T-cell (primary cell): ENCODE data around the gene CACNB1. TPM values are rescaled to one million over a fixed set of nuclear protein-coding genes. Genes with fewer than 3 reads are reported as not detected.

Experiments
- ATAC-seq, 4 experiments: fragments of 200-7000 bp in 3 of 4; fragments of 150-1000 bp in 1 of 4; cut with Tn5 transposase; replicated peaks in 1 of 4; 1 replicate in 3 of 4; 2 replicates in 1 of 4; pipeline ENCODE4 v1.10.0; 2021; ENCODE audit warnings: moderate library complexity in 3 of 4, mild to moderate bottlenecking in 2 of 4, moderate number of reproducible peaks in 1 of 4
- CTCF ChIA-PET, 2 donors: fragments of 300-600 bp; sonication (Branson Sonifier 250); formaldehyde crosslinking; loops; one replicate each; lab custom pipeline; 2022; ENCODE audit warnings: antibody characterized with exemption in 2 of 2; lab: Charles Lee
- POLR2A ChIA-PET, 2 donors: fragments of 300-600 bp; sonication (Branson Sonifier 250); formaldehyde crosslinking; loops; one replicate each; lab custom pipeline; 2022; ENCODE audit warnings: antibody characterized with exemption in 2 of 2; lab: Charles Lee
- DNase-seq, 35 experiments: peaks; one replicate each; pipeline versions ENCODE4 v3.0.0 to v3.0.0-alpha.2; 2013 to 2023
- H3K27ac ChIP-seq: one replicate; pipeline ENCODE4 v1.5.1; 2013; ENCODE audit warnings: low read length
- H3K27me3 ChIP-seq, 2 experiments: replicated peaks in 1 of 2; 1 replicate in 1 of 2; 2 replicates in 1 of 2; pipeline versions ENCODE4 v1.6.1 to v1.7.0; 2013; ENCODE audit warnings: low read length in 1 of 2, mixed read lengths in 1 of 2; ENCODE audit not compliant: control insufficient read depth in 2 of 2, insufficient read depth in 2 of 2; ENCODE audit errors: extremely low read depth in 1 of 2
- H3K36me3 ChIP-seq, 2 donors: 1 replicate in 1 of 2; 2 replicates in 1 of 2; pipeline versions ENCODE4 v1.6.1 to v1.7.0; 2013; ENCODE audit warnings: low read length in 1 of 2; ENCODE audit not compliant: control insufficient read depth in 2 of 2, insufficient read depth in 1 of 2; ENCODE audit errors: extremely low read depth in 1 of 2
- H3K4me1 ChIP-seq, 2 experiments: 1 replicate in 1 of 2; 2 replicates in 1 of 2; pipeline versions ENCODE4 v1.6.1 to v1.7.0; 2013; ENCODE audit warnings: low read length in 2 of 2, mixed read lengths in 1 of 2; ENCODE audit not compliant: insufficient read depth in 2 of 2, control insufficient read depth in 1 of 2; ENCODE audit errors: extremely low read depth in 1 of 2
- H3K4me3 ChIP-seq, 2 donors: 1 replicate in 1 of 2; 2 replicates in 1 of 2; pipeline versions ENCODE4 v1.5.1 to v1.7.0; 2013; ENCODE audit warnings: mild to moderate bottlenecking in 2 of 2, low read length in 1 of 2, moderate library complexity in 1 of 2; ENCODE audit not compliant: control insufficient read depth in 1 of 2; ENCODE audit errors: extremely low read depth in 1 of 2
- H3K9me3 ChIP-seq: 2 replicates; pipeline ENCODE4 v1.7.0; 2013
- H3K27ac Mint-ChIP-seq, 2 donors: one replicate each; pipeline ENCODE4 v1.8.0; 2020 to 2021; ENCODE audit warnings: mild to moderate bottlenecking in 2 of 2, mixed read lengths in 2 of 2
- H3K27me3 Mint-ChIP-seq, 2 donors: one replicate each; pipeline ENCODE4 v1.8.0; 2021 to 2022; ENCODE audit warnings: mixed read lengths in 2 of 2
- H3K36me3 Mint-ChIP-seq: one replicate; pipeline ENCODE4 v1.8.0; 2021; ENCODE audit warnings: mixed read lengths
- H3K4me1 Mint-ChIP-seq, 3 donors: one replicate each; pipeline ENCODE4 v1.8.0; 2020 to 2022; ENCODE audit warnings: mixed read lengths in 3 of 3, mild to moderate bottlenecking in 1 of 3
- H3K4me3 Mint-ChIP-seq, 3 donors: one replicate each; pipeline ENCODE4 v1.8.0; 2020 to 2022; ENCODE audit warnings: mild to moderate bottlenecking in 3 of 3, mixed read lengths in 3 of 3, moderate library complexity in 3 of 3
- H3K9me3 Mint-ChIP-seq, 3 donors: one replicate each; pipeline ENCODE4 v1.8.0; 2020 to 2022; ENCODE audit warnings: mixed read lengths in 3 of 3
- WGBS: methylation state at CpG from one replicate; pipeline ENCODE4 v1.1.5; 2013; ENCODE audit warnings: missing lambda C conversion rate; ENCODE audit not compliant: insufficient coverage; 5-methylcytosine and 5-hydroxymethylcytosine counted together
- total RNA-seq, 35 experiments: library from RNA in 6 of 35; stranded (reverse) in 6 of 35; fragments of 120-200 nt in 1 of 35; gene quantifications; one replicate each; pipeline versions ENCODE4 v1.2.1 to v1.2.4 and lab custom pipeline; 2013 to 2026

The CACNB1 gene
- total RNA-seq, 5 donors from 2014 or later (not counting 1 experiment from before 2014, with no cell fraction given) = 10.8 to 23.2 (median 21.4) TPM

GRCh38 chr17:39123627-39124026 lies 73.8 kb downstream of the CACNB1 start:
- 89% methylated on average over 5 of the region's 9 CpGs for WGBS
- POLR2A ChIA-PET = no interaction called here
- no peaks in the 10 kb centered on the region for H3K4me1 ChIP-seq
- H3K27me3 ChIP-seq = no peaks in the 10 kb centered on the region
- no peaks in the 10 kb centered on the region for H3K9me3 ChIP-seq
- CTCF ChIA-PET = no interaction called here
- no peaks in the 10 kb centered on the region for H3K9me3 Mint-ChIP-seq
- H3K36me3 Mint-ChIP-seq = no peaks in the 10 kb centered on the region
- H3K36me3 ChIP-seq = no peaks in the 10 kb centered on the region
- peaks cover 2 to 4% (median 2%) of the 10 kb centered on the region in 3 donors for H3K4me1 Mint-ChIP-seq
- H3K4me3 ChIP-seq = no peak overlapping the region
- no peaks in the 10 kb centered on the region for H3K27me3 Mint-ChIP-seq
- no peak overlapping the region for H3K27ac ChIP-seq
- DNase-seq (no peak), ATAC-seq (no peak)
- no peak overlapping the region for H3K27ac Mint-ChIP-seq
- no peak overlapping the region for H3K4me3 Mint-ChIP-seq

Other genes with a start within 250 kb of the CACNB1 start
- gene FBXO47, start 230.3 kb downstream of the CACNB1 start, total RNA-seq = not detected
- gene PLXDC1, start 46.0 kb downstream of the CACNB1 start, total RNA-seq = 10 to 100 TPM in 3 of 5 donors, 1 to 10 TPM in 2; 6.3 to 74.9 (median 13.9) TPM
- gene ARL5C, start 31.5 kb downstream of the CACNB1 start, total RNA-seq = under 1 TPM in 1 of 5 donors, not detected in 4; 0.90 TPM
- gene RPL19, start 2.6 kb upstream of the CACNB1 start, total RNA-seq = 1,000 to 10,000 TPM; 2,988 to 3,293 (median 3,174) TPM
- gene STAC2, start 28.3 kb upstream of the CACNB1 start, total RNA-seq = under 1 TPM in 3 of 5 donors, not detected in 2; 0.12 to 0.15 (median 0.13) TPM
- gene FBXL20, start 204.0 kb upstream of the CACNB1 start, total RNA-seq = 10 to 100 TPM; 23.5 to 30.0 (median 26.2) TPM